Memory B cell (primary cell): ENCODE results near the gene ACAD8.
"Not testable (repeated sequence)": the region's sequence is repeated elsewhere in the genome, so short reads cannot be mapped to it uniquely, and the experiment has no call there.

Source experiments
- ATAC-seq: fragments of 150-1000 bp; cut with Tn5 transposase; 2 replicates; pipeline ENCODE4 v1.10.0; 2021; ENCODE audit warnings: low read depth, mild to moderate bottlenecking, moderate library complexity
- DNase-seq, 2 donors: peaks; one replicate each; pipeline ENCODE4 v3.0.0; 2022; ENCODE audit warnings: low spot score in 2 of 2
- H3K27ac Mint-ChIP-seq: one replicate; pipeline ENCODE4 v1.8.0; 2022; ENCODE audit warnings: mild to moderate bottlenecking, moderate library complexity, mixed read lengths
- H3K27me3 Mint-ChIP-seq: one replicate; pipeline ENCODE4 v1.8.0; 2022; ENCODE audit warnings: mixed read lengths
- H3K36me3 Mint-ChIP-seq: one replicate; pipeline ENCODE4 v1.8.0; 2022; ENCODE audit warnings: mild to moderate bottlenecking, mixed read lengths
- H3K4me1 Mint-ChIP-seq: one replicate; pipeline ENCODE4 v1.8.0; 2022; ENCODE audit warnings: mixed read lengths
- H3K4me3 Mint-ChIP-seq: one replicate; pipeline ENCODE4 v1.8.0; 2022; ENCODE audit warnings: mild to moderate bottlenecking, moderate library complexity, mixed read lengths
- H3K9me3 Mint-ChIP-seq: one replicate; pipeline ENCODE4 v1.8.0; 2022; ENCODE audit warnings: mixed read lengths

ACAD8 gene

DNA sequence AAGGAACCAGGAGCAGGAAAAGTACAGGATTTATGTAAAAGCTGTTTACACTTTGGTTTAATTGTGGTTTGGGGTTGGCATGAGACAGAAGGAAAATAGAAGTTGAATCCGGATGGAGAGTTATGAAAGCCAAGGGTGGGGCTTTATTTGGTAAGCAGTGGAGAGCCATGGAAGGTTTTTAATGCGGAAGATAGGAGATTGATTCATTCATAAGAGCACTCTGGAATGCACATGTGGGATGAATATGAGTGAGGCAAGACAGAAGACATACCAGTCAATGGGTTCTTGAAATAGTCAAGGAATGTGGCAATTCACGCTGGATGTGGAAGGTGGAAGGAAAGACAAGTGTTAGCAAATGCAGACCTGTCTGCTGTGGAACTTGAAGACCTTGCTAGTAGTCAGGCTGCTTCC is 13.5 kb downstream of the ACAD8 start:
- H3K27ac Mint-ChIP-seq, result no peak overlapping the region
- H3K4me3 Mint-ChIP-seq, result no peak overlapping the region
- no peaks in the 10 kb centered on the region for H3K4me1 Mint-ChIP-seq
- H3K36me3 Mint-ChIP-seq, result peaks cover 6% of the 10 kb centered on the region
- ATAC-seq (no peak), DNase-seq (no peak)
- peaks cover 12% of the 10 kb centered on the region for H3K27me3 Mint-ChIP-seq
- no peaks in the 10 kb centered on the region for H3K9me3 Mint-ChIP-seq

DNA sequence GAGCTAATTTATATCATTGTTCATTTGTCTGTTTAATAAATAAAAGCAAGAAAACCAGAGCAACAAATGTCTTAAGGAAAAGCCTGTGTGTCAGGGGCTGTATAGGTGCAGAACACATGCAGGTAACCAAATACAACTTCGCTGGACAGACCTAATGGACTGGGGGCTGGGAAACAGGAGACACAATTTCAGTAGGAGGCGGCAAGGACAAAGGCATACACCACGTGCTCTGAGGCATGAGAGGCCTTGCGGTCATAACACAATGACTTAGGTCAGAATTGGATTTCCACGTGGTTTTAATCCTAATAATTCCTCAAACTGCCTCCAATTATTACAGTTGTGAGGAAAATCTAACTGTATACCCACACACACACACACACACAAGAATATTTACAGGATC is 14.1 kb downstream of the ACAD8 start:
- no peaks in the 10 kb centered on the region for H3K9me3 Mint-ChIP-seq
- no peak overlapping the region for H3K27ac Mint-ChIP-seq
- H3K36me3 Mint-ChIP-seq, result peaks cover 4% of the 10 kb centered on the region
- no peaks in the 10 kb centered on the region for H3K4me1 Mint-ChIP-seq
- ATAC-seq, result no peak
- H3K4me3 Mint-ChIP-seq, result no peak overlapping the region
- DNase-seq, result no peak
- H3K27me3 Mint-ChIP-seq, result peaks cover 15% of the 10 kb centered on the region

DNA sequence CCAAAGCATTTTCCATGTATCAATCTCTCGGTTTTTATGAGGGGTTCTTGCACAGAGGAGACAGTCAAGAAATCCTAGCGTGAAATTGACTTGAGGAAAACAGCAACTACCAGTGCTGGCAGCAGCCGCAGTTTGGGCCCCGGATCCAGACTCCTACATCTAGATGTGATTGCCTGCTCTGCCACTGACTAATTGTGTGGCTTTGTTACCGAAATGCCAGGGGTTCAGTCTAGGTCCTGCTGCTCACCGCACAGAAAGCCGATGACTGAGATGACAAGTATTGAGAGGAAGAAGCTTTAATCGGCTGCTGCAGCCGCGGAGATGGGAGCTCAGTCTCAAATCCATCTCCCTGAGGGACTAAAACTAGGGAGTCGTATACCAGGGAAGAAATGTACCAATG is 14.6 kb downstream of the ACAD8 start:
- no peaks in the 10 kb centered on the region for H3K9me3 Mint-ChIP-seq
- H3K4me1 Mint-ChIP-seq, result peaks cover 2% of the 10 kb centered on the region
- H3K27me3 Mint-ChIP-seq, result peaks cover 16% of the 10 kb centered on the region
- DNase-seq (no peak), ATAC-seq (no peak)
- H3K36me3 Mint-ChIP-seq, result peaks cover 4% of the 10 kb centered on the region
- no peak overlapping the region for H3K4me3 Mint-ChIP-seq
- H3K27ac Mint-ChIP-seq, result no peak overlapping the region

DNA sequence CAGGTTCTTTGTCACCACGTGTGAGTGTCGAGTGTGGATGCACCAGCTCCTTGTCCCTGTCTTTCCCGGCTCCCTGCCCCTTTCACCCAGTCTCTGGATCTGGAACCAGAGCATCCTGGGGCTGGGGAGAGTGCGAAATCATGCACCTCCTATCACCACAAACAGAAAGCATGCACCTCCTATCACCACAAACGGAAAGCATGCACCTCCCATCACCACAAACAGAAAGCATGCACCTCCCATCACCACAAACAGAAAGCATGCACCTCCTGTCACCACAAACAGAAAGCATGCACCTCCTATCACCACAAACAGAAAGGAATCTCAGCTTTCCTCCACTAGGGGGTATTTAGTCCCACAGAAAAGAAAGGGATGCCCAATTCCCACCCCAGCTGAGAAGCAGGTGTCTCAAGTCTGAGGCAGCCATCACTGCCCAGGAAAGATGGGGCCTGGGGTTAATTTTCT is 16.9 kb downstream of the ACAD8 start:
- no peak for DNase-seq
- H3K36me3 Mint-ChIP-seq, result peaks cover under 1% of the 10 kb centered on the region
- H3K9me3 Mint-ChIP-seq, result no peaks in the 10 kb centered on the region
- no peak overlapping the region for H3K4me3 Mint-ChIP-seq
- no peak overlapping the region for H3K27ac Mint-ChIP-seq
- peaks cover 4% of the 10 kb centered on the region for H3K4me1 Mint-ChIP-seq
- peaks cover 18% of the 10 kb centered on the region for H3K27me3 Mint-ChIP-seq
- ATAC-seq, result no peak

DNA sequence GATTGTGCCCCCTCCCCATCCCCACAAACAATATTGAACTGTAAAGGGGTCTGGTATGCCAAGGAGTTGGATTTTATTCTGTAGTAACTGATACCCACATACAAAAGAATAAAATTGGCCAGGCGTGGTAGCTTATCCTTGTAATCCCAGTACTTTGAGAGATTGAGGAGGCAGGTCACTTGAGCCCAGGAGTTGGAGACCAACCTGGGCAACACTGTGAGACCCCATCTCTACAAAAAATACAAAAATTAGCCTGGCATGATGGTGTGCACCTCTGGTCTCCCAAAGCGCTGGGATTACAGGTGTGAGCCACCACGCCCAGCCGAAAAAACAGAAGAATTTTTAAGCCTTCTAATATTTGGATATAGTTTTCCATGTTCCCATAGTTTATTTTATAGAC is 18.6 kb downstream of the ACAD8 start:
- H3K27ac Mint-ChIP-seq, result no peak overlapping the region
- no peaks in the 10 kb centered on the region for H3K9me3 Mint-ChIP-seq
- H3K36me3 Mint-ChIP-seq, result no peaks in the 10 kb centered on the region
- DNase-seq, result no peak
- H3K27me3 Mint-ChIP-seq, result peaks cover 27% of the 10 kb centered on the region
- no peak for ATAC-seq
- peaks cover 9% of the 10 kb centered on the region for H3K4me1 Mint-ChIP-seq
- H3K4me3 Mint-ChIP-seq, result no peak overlapping the region

DNA sequence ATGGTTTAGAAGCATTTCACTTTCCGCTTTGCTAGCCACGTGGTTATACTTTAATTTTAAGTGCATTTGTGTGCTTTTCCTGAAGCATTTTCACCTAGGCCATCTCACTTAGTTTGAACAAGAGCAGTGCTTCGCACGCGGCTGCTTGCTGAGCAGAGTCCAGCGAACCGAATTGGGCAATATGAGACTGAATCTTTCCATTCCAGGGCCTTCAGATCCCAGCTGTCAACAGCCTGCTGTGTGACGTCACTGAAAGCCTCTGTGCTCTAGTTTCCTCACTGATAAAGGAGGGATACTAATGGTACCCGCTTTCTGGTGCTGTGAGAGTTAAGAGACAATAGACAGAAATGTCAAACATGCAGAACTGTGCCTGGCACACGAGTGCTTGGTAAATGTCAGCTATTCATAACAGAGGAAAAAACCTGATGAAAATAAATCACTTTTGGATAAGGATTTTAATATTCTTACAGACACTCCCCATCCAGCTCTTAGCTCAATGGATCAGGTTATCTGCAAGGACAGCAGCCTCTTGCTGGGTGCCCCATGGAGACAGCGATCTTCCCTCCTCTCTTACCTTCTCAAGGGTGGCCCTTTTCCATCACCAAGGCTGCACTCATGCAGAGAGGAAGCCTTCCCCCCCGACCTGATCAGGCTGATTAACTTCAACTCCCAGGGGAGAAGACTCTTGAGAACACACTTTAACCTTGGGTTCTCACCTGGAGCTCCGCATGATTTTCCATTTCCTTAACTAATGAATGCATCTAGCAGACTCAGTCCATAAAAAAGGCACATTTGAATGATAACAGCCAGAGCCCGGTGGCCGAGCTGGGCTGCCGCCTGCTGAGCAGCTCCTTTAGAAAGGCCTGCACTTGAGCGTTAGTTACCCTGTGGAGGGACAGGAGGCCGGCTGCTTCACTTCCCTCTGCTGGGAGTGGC is 19.3 kb downstream of the ACAD8 start:
- Mint-ChIP-seq H3K27me3 (peaks cover 30% of the 10 kb centered on the region), H3K27ac (no peak overlapping the region), H3K4me3 (no peak overlapping the region), H3K4me1 (peaks cover 12% of the 10 kb centered on the region), H3K9me3 (no peaks in the 10 kb centered on the region), H3K36me3 (no peaks in the 10 kb centered on the region)
- ATAC-seq, result no peak
- no peak for DNase-seq

DNA sequence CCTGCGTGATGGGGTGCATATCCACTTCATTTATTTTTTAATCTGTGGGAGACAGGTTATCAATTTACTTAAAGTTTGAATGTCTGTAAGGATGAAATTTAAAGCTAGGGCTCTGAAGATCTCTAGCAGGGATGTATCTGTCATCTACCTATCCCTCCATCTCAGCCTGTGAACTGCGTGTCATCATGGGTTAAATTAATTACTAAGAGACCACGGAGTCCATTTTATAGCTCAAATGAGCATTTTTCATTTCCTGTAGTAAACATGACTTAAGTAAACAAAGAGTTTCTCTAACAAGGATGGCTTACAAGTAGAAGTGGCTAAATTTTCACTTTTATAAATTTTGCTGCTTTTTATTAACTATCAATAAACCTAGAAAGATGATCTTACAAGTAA is 19.9 kb downstream of the ACAD8 start:
- H3K4me1 Mint-ChIP-seq, result peaks cover 12% of the 10 kb centered on the region
- DNase-seq (no peak), ATAC-seq (no peak)
- H3K9me3 Mint-ChIP-seq, result no peaks in the 10 kb centered on the region
- no peak overlapping the region for H3K4me3 Mint-ChIP-seq
- no peak overlapping the region for H3K27ac Mint-ChIP-seq
- H3K27me3 Mint-ChIP-seq, result peaks cover 30% of the 10 kb centered on the region
- H3K36me3 Mint-ChIP-seq, result no peaks in the 10 kb centered on the region

DNA sequence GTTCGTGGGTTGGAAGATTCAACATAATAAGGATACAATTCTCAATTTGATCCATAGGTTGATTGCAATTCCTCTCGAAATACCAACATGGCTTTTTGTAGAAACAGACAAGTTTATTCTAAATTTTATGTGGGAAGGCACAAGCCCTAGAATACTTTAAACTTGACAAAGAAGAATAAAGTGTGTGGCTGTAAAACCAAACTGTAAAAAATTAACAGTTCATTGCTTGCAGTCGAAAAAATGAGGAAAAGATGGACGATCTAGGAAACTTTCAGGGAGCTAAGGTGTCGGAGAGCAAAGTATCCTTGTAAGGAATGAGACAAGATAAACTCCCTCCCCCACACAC is 21.8 kb downstream of the ACAD8 start:
- H3K4me1 Mint-ChIP-seq, result peaks cover 12% of the 10 kb centered on the region
- H3K27ac Mint-ChIP-seq, result no peak overlapping the region
- no peak for ATAC-seq
- peaks cover 4% of the 10 kb centered on the region for H3K9me3 Mint-ChIP-seq
- no peak for DNase-seq
- H3K27me3 Mint-ChIP-seq, result peaks cover 38% of the 10 kb centered on the region
- H3K4me3 Mint-ChIP-seq, result peak overlapping the region; percentile 57
- H3K36me3 Mint-ChIP-seq, result no peaks in the 10 kb centered on the region

DNA sequence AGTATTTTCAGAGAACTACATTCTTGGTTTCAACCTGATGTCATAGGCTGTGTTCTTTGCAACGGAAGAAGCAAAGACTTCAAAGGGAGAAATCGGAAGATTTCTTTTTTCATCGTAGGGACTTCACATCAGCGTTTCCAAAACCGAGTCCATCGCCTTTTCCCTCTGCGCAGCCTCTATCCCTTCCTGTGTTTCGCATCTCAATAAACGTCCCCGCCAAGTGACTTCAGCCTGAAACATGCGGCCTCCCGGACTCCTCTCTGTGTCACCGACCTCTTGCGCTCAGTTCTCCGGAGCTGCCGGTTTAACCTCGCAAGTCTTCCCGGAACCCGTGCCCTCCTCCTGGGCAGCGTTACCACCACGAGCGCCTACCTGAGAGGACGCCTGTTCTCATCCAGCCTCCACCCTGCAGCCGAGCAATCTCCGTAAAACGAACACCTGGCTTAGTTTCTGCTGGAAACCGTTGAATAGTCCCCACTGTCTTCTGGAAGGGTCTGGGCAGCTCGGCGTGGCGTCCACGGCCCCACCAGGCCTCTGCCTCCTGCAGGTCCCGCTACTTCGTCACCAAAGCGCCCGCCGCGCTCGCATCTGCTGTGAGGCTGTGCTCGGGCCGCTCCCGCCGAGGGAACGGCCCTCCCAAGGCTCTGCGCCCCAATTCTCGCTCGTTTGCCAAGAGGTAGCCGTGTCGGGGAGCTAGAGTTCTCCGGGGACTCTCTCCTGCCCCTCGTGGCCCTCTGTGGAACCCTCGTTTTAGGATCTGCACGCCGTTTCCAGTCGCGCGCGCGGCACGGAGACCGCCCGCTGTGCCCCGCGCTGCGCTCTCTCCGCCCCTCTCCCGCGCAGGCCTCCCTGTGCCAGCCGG is 22.4 kb downstream of the ACAD8 start, which contains the start of gene GLB1L3:
Gene GLB1L3, plus strand, starts transcription at position 846 of the 862 bp plus-strand sequence. CDS start 362 bp downstream, outside the sequence.
- H3K27ac Mint-ChIP-seq, result no peak within 1 kb of the TSS
- peaks cover 12% of the 10 kb centered on the region for H3K4me1 Mint-ChIP-seq
- DNase-seq, result peak; percentile 31 to 38

DNA sequence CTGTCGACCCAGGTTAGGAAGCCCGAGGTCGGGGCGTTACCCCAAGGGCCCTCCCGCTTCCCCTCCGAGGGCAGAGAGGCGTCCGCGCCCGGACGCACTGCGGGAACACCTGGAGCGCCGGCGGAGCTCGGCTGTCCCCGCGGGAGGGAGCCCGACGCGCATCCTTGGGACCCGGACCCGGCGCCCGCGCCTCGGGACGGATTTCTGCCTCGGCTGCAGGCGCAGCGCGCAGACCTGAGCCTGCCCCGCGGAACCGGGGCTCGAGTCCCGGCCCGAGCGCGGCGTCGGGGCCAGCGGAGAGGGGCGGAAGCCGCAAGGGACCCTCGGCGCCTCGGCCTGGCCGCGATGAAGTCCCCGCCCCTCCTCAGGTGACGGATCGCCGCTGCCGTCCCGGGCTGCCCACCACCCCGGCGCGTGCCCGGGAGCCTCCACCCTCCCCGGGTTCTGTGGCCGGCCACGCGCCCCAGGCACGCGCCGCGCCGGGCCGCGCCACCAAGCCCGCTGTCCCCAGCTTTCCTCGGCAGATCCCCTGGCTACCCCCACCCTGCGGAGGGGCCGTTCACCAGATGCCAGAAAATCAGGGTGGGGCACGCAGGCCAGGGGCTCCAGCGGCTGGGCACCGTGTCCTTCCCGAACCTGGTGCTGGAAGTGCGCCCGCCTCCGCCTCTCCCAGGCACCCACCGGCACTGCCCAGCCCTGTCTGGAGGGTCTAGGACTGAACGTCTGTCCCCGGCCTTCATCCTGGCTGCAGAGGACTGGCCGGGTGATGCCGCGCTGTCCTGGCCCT is 23.2 kb downstream of the ACAD8 start:
- H3K4me3 Mint-ChIP-seq, result peak overlapping the region; percentile 57
- H3K36me3 Mint-ChIP-seq, result no peaks in the 10 kb centered on the region
- H3K4me1 Mint-ChIP-seq, result peaks cover 12% of the 10 kb centered on the region
- no peak overlapping the region for H3K27ac Mint-ChIP-seq
- DNase-seq (no peak), ATAC-seq (no peak)
- peaks cover 34% of the 10 kb centered on the region for H3K27me3 Mint-ChIP-seq
- H3K9me3 Mint-ChIP-seq, result peaks cover 4% of the 10 kb centered on the region

More for the DNA sequence above, 22.4 kb downstream of the ACAD8 start, which contains the start of gene GLB1L3:
- H3K9me3 Mint-ChIP-seq, result peaks cover 4% of the 10 kb centered on the region
- H3K27me3 Mint-ChIP-seq, result peaks cover 38% of the 10 kb centered on the region
- ATAC-seq, result peak; percentile 85
- H3K4me3 Mint-ChIP-seq, result peak within 1 kb of the TSS; percentile 79
- H3K36me3 Mint-ChIP-seq, result no peaks in the 10 kb centered on the region

DNA sequence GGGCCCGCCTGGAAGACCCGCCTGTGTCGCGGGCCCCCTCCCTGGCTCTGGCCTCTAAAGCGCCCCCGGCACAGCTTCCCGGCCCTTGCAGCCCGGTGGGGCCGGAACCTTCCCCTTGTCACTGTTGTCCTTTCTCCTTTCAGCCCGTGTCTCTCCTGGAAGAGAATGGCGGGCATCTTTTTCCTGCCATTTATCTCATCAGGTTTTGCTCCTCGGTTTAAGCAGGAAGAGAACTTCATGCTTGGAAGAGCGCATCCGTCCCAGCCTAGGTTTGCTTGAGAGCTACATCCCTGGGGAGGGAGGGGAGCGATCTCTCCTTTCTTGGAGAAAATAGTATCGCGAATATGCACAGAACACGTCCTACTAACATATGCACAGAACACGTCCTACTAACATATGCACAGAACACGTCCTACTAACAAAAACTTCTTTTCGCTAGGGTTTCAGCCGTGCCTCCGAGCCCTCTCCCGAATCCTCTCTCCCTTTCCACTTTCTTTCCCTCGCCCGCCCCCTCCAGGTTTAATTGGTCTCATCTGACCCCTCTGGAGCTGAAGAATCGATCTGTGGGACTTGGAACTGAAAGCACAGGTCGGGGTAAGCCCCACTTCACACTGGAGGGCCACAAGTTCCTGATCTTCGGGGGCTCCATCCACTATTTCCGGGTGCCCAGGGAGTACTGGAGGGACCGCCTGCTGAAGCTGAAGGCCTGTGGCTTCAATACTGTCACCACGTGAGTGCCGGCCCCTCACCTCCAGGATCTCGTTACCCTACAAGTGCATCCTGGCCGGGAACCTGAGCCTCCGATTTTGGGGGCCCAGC is 24.0 kb downstream of the ACAD8 start:
- DNase-seq, result no peak
- no peak overlapping the region for H3K27ac Mint-ChIP-seq
- no peaks in the 10 kb centered on the region for H3K36me3 Mint-ChIP-seq
- peaks cover 12% of the 10 kb centered on the region for H3K4me1 Mint-ChIP-seq
- peak overlapping the region; percentile 79 for H3K4me3 Mint-ChIP-seq
- peaks cover 4% of the 10 kb centered on the region for H3K9me3 Mint-ChIP-seq
- no peak for ATAC-seq
- peaks cover 32% of the 10 kb centered on the region for H3K27me3 Mint-ChIP-seq

DNA sequence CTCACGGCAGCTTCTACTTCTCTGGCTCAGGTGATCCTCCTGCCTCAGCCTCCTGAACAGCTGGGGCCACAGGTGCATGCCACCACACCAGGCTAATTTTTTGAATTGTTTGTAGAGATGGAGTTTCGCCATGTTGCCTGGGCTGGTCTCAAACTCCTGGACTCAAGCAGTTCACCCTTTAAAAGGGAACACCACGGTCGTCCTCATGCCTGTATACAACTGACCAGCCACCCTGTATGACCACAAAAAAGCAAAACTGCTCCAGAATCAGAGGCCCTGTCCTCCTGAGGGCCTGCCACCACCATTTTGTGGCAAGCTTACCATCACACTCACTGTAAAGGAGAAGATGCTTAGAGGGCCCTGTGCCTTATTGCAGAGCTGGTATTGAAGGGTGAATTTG is 25.0 kb downstream of the ACAD8 start:
- Mint-ChIP-seq H3K4me3 (no peak overlapping the region), H3K9me3 (peaks cover 4% of the 10 kb centered on the region)

DNA sequence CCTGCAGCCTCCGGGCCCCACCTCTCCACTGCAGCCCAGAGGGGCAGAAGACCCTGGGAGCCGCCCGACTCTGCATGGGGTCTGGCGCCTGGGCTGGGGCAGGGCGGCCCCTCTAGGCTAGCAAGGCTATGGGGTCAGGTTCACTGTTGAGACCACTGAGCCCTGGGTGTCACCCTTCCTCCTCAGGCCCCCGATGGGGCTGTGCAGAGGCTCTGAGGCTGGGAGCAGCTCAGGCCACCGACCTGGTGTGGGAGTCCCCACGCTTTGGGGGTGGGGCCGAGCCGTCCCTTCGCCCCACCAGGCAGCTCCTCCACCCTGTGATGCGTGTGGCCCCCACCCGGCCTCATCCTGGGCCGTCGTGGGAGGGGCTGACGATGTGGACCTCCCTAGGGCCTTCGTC is 28.3 kb downstream of the ACAD8 start:
- not testable (repeated sequence) for ATAC-seq, H3K36me3 Mint-ChIP-seq, H3K4me1 Mint-ChIP-seq, H3K4me3 Mint-ChIP-seq, H3K27ac Mint-ChIP-seq, DNase-seq, H3K9me3 Mint-ChIP-seq
- H3K27me3 Mint-ChIP-seq, result peaks cover 23% of the 10 kb centered on the region

More for the DNA sequence above, 25.0 kb downstream of the ACAD8 start:
- Mint-ChIP-seq H3K27ac (no peak overlapping the region), H3K4me1 (peaks cover 10% of the 10 kb centered on the region), H3K27me3 (peaks cover 32% of the 10 kb centered on the region), H3K36me3 (no peaks in the 10 kb centered on the region)
- DNase-seq (no peak), ATAC-seq (no peak)
